PFSK-1 (cell line): ENCODE results near the gene FOXK1.

Experiments
- FOXP2 ChIP-seq: optimal IDR thresholded peaks from 2 replicates; pipeline ENCODE3; 2011; ENCODE audit warnings: borderline replicate concordance, control low read depth, inconsistent platforms; ENCODE audit not compliant: insufficient read depth; ENCODE audit errors: extremely low read length, extremely low read depth
- POLR2AphosphoS5 ChIP-seq: IDR thresholded peaks from 2 replicates; pipeline ENCODE4 v1.6.1; 2012; ENCODE audit warnings: low read depth, mild to moderate bottlenecking, control low read depth, low read length, moderate library complexity
- SIN3A ChIP-seq: IDR thresholded peaks from 2 replicates; pipeline ENCODE4 v1.6.1; 2012; ENCODE audit warnings: mild to moderate bottlenecking, low read length, moderate library complexity, borderline replicate concordance; ENCODE audit not compliant: insufficient read depth
- TAF1 ChIP-seq: IDR thresholded peaks from 2 replicates; pipeline ENCODE4 v1.6.1; 2012; ENCODE audit warnings: low read length, control low read depth, borderline replicate concordance; ENCODE audit not compliant: insufficient read depth
- TF ChIP-seq, protein P1 (sequence below), 2 experiments: IDR thresholded peaks; 2 replicates each; pipeline versions ENCODE4 v1.6.1 to v1.8.0; 2011 to 2012; ENCODE audit warnings: low read depth in 2 of 2, low read length in 2 of 2, control low read depth in 1 of 2, inconsistent platforms in 1 of 2, mild to moderate bottlenecking in 1 of 2, moderate library complexity in 1 of 2; ENCODE audit not compliant: insufficient read depth in 1 of 2

The FOXK1 gene

GRCh38 chr7:4737300-4737699 lies 55.2 kb downstream of the FOXK1 start:
- TF ChIP-seq POLR2AphosphoS5 (no peak), FOXP2 (no peak), TAF1 (no peak), SIN3A (no peak)
- TF ChIP-seq, protein P1, sequence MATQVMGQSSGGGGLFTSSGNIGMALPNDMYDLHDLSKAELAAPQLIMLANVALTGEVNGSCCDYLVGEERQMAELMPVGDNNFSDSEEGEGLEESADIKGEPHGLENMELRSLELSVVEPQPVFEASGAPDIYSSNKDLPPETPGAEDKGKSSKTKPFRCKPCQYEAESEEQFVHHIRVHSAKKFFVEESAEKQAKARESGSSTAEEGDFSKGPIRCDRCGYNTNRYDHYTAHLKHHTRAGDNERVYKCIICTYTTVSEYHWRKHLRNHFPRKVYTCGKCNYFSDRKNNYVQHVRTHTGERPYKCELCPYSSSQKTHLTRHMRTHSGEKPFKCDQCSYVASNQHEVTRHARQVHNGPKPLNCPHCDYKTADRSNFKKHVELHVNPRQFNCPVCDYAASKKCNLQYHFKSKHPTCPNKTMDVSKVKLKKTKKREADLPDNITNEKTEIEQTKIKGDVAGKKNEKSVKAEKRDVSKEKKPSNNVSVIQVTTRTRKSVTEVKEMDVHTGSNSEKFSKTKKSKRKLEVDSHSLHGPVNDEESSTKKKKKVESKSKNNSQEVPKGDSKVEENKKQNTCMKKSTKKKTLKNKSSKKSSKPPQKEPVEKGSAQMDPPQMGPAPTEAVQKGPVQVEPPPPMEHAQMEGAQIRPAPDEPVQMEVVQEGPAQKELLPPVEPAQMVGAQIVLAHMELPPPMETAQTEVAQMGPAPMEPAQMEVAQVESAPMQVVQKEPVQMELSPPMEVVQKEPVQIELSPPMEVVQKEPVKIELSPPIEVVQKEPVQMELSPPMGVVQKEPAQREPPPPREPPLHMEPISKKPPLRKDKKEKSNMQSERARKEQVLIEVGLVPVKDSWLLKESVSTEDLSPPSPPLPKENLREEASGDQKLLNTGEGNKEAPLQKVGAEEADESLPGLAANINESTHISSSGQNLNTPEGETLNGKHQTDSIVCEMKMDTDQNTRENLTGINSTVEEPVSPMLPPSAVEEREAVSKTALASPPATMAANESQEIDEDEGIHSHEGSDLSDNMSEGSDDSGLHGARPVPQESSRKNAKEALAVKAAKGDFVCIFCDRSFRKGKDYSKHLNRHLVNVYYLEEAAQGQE (IDR thresholded peaks at IDR 0.05; ENCODE audit: insufficient read depth in 1 of 2, low read depth in 2 of 2, low read length in 2 of 2), result no peak

- TF ChIP-seq POLR2AphosphoS5, result peak; percentile 39; the same call in 1 of the 2 replicates
- TF ChIP-seq, protein P1 (IDR thresholded peaks at IDR 0.05; ENCODE audit: insufficient read depth in 1 of 2, low read depth in 2 of 2, low read length in 2 of 2), result no peak
- TF ChIP-seq FOXP2, result no peak
- no peak for TF ChIP-seq SIN3A
- TF ChIP-seq TAF1, result peak; percentile 34; the same call in 1 of the 2 replicates
Measured at GRCh38 chr7:4738711-4739527, 56.8 kb downstream of the FOXK1 start.

- TF ChIP-seq, protein P1 (IDR thresholded peaks at IDR 0.05; ENCODE audit: insufficient read depth in 1 of 2, low read depth in 2 of 2, low read length in 2 of 2), result no peak
- no peak for TF ChIP-seq POLR2AphosphoS5
- no peak for TF ChIP-seq FOXP2
- no peak for TF ChIP-seq TAF1
- no peak for TF ChIP-seq SIN3A
Measured at GRCh38 chr7:4739528-4739992, 57.5 kb downstream of the FOXK1 start.

DNA sequence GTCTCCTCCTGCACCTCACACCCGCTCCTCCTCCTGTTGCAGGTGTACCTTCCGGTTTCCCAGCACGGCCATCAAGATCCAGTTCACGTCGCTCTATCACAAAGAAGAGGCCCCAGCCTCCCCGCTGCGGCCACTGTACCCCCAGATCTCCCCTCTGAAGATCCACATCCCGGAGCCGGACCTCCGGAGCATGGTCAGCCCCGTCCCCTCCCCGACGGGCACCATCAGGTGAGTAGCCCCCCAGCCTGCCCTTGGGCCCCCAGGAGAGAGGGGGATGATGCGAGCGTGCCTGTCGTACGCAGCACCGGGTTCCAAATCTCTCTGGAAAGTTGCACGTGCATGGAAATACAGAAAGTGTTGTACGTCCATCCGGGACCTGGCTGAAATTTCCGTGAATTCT lies 58.7 kb downstream of the FOXK1 start:
- no peak for TF ChIP-seq SIN3A
- no peak for TF ChIP-seq TAF1
- TF ChIP-seq, protein P1 (IDR thresholded peaks at IDR 0.05; ENCODE audit: insufficient read depth in 1 of 2, low read depth in 2 of 2, low read length in 2 of 2), result no peak
- TF ChIP-seq FOXP2, result no peak
- TF ChIP-seq POLR2AphosphoS5, result no peak
